Naive thymus-derived CD8-positive, alpha-beta T cell (primary cell): ENCODE measurements around the gene DNER. TPM values are rescaled to one million over a fixed set of nuclear protein-coding genes. Genes with fewer than 3 reads are reported as not detected.
"Not testable (repeated sequence)": the region's sequence is repeated elsewhere in the genome, so short reads cannot be mapped to it uniquely, and the experiment has no call there.

Experiments used
- ATAC-seq, 2 donors: fragments of 150-1000 bp; cut with Tn5 transposase in 1 of 2; sonication (Bioruptor Pico), chemical (Tn5 transposase) in 1 of 2; 1 replicate in 1 of 2; 2 replicates in 1 of 2; pipeline ENCODE4 v1.10.0; 2021; ENCODE audit warnings: mild to moderate bottlenecking in 2 of 2, moderate library complexity in 2 of 2
- POLR2A ChIA-PET: fragments of 350-600 bp; sonication (Branson Sonifier 250); formaldehyde crosslinking; loops from one replicate; lab custom pipeline; 2021; ENCODE audit warnings: antibody characterized with exemption; lab: Charles Lee
- DNase-seq, 10 donors: peaks; one replicate each; pipeline versions ENCODE4 v3.0.0 to v3.0.0-alpha.2; 2020 to 2022
- H3K27ac Mint-ChIP-seq, 10 donors: one replicate each; pipeline ENCODE4 v1.8.0; 2020 to 2022; ENCODE audit warnings: mild to moderate bottlenecking in 10 of 10, mixed read lengths in 10 of 10, moderate library complexity in 4 of 10, inconsistent platforms in 1 of 10
- H3K27me3 Mint-ChIP-seq, 5 donors: one replicate each; pipeline ENCODE4 v1.8.0; 2021 to 2022; ENCODE audit warnings: mixed read lengths in 5 of 5
- H3K36me3 Mint-ChIP-seq, 3 donors: one replicate each; pipeline ENCODE4 v1.8.0; 2020 to 2022; ENCODE audit warnings: mixed read lengths in 3 of 3, mild to moderate bottlenecking in 2 of 3, inconsistent platforms in 1 of 3
- H3K4me1 Mint-ChIP-seq, 4 donors: one replicate each; pipeline ENCODE4 v1.8.0; 2021 to 2022; ENCODE audit warnings: mixed read lengths in 4 of 4
- H3K4me3 Mint-ChIP-seq, 10 donors: one replicate each; pipeline ENCODE4 v1.8.0; 2020 to 2022; ENCODE audit warnings: mild to moderate bottlenecking in 10 of 10, mixed read lengths in 10 of 10, moderate library complexity in 6 of 10, inconsistent platforms in 1 of 10
- H3K9me3 Mint-ChIP-seq, 9 donors: one replicate each; pipeline ENCODE4 v1.8.0; 2020 to 2022; ENCODE audit warnings: mixed read lengths in 9 of 9, mild to moderate bottlenecking in 3 of 9, inconsistent platforms in 1 of 9, moderate library complexity in 1 of 9
- polyA plus RNA-seq, 3 donors: library from polyadenylated mRNA; unstranded; fragments of 300-500 nt; fragmentation: Illumina TruSeq; gene quantifications; one replicate each; pipeline ENCODE4 v1.2.3, GENCODE V29; 2021
- total RNA-seq, 8 experiments: library from RNA in 2 of 8; stranded (reverse) in 2 of 8; gene quantifications; one replicate each; pipeline ENCODE4 v1.2.3 and lab custom pipeline; 2021 to 2026

The DNER gene
- total and polyA plus RNA-seq, 5 experiments from 2014 or later: not detected

DNA sequence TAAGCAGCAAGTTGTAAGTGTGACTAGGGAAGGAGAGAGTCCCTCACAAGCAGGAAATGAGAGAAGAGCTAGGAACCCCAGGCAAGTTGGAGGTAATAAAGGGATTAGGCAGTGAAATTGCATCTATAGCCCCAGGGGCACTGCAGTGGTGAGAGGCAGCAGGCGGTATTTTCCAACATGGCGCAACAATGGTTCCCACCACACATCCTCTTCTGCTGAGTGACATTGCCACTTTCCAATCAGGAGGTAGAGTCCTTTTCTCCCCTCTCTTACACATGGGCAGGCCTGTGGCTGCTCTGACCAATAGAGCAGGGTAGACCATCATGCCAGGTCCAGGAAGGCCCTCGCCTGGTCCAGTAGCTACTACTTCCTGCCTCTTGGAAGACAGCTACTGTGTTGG, 86.6 kb downstream of the DNER start:
- no peaks in the 10 kb centered on the region for H3K4me1 Mint-ChIP-seq
- ATAC-seq (no peak), DNase-seq (no peak)
- H3K9me3 Mint-ChIP-seq: peaks cover 0 to 7% (median 0%) of the 10 kb centered on the region in 9 donors
- no peak overlapping the region for H3K27ac Mint-ChIP-seq
- peaks cover 6 to 30% (median 14%) of the 10 kb centered on the region in 5 donors for H3K27me3 Mint-ChIP-seq
- POLR2A ChIA-PET: interaction anchor here (0.5 kb wide), 1 partner anchor 12 kb away, joined by 3 read pairs; no protein-coding TSS in a partner anchor
- no peaks in the 10 kb centered on the region for H3K36me3 Mint-ChIP-seq
- H3K4me3 Mint-ChIP-seq: no peak overlapping the region

DNA sequence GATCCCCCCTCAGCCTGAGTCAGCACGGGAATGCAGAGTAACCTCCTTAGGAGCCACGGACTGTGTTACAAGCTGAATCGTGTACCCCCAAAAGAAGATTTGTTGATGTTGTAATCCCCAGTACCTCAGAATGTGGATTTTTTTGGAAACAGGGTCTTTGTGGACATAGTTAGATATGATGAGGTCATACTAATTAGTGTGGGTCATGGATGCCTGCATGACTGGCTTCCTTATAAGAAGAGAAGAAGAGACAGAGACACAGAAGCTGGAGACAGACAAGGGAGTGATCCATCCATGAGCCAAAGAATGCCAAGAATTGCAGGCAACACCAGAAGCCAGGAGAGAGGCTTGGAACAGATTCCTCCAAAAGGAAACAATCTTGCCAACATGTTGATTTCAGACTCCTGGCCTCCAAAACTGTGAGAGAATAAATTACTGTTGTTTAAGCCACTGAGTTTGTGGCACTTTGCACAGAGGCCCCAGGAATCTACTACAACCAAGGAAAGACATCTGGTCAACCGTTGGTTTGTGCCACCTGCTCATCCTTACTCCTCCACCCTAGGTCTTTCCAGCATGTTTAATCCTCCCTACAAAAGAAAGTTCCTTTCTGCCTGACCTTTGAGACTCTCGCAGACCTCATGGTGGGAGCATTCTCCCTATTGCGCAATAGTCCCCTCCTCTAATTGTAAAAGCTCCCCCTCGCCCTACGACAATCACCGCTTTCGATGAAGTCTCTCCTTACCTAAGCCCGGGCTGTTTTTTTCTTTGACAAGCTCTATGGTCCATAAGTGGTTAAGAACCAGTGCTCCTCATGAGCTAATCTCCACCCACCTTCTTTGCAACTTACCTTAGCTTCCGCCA, 91.6 kb downstream of the DNER start:
- no peak for DNase-seq

DNA sequence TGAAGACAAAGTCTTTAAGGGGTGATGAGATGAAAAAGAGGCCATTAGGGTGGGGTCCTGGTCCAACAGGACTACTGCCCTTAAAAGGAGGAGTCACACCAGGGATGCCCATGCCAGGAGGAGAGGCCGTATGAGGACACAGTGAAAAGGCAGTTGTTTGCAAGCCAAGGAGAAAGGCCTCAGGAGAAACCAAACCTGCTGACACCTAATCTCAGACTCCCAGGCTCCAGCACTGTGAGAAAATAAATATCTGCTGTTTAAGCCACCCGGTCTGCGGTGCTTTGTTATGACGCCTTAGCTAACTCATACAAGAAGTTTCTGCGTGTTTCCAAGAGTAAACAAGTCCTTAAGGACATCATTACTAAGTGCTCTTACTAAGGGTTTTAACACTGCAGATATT, 93.6 kb downstream of the DNER start:
- Mint-ChIP-seq H3K4me3 (no peak overlapping the region), H3K4me1 (no peaks in the 10 kb centered on the region), H3K36me3 (no peaks in the 10 kb centered on the region), H3K9me3 (peaks cover 0 to 10% (median 0%) of the 10 kb centered on the region in 9 donors), H3K27me3 (peaks cover 8 to 35% (median 19%) of the 10 kb centered on the region in 5 donors), H3K27ac (no peak overlapping the region)
- no peak for ATAC-seq
- no peak for DNase-seq
- POLR2A ChIA-PET: no interaction called here

More for the DNA sequence above, 91.6 kb downstream of the DNER start:
- POLR2A ChIA-PET: no interaction called here
- Mint-ChIP-seq H3K36me3 (no peaks in the 10 kb centered on the region), H3K4me1 (no peaks in the 10 kb centered on the region), H3K27me3 (peaks cover 9 to 35% (median 22%) of the 10 kb centered on the region in 5 donors), H3K9me3 (peaks cover 0 to 10% (median 0%) of the 10 kb centered on the region in 9 donors), H3K4me3 (no peak overlapping the region), H3K27ac (no peak overlapping the region)
- no peak for ATAC-seq

DNA sequence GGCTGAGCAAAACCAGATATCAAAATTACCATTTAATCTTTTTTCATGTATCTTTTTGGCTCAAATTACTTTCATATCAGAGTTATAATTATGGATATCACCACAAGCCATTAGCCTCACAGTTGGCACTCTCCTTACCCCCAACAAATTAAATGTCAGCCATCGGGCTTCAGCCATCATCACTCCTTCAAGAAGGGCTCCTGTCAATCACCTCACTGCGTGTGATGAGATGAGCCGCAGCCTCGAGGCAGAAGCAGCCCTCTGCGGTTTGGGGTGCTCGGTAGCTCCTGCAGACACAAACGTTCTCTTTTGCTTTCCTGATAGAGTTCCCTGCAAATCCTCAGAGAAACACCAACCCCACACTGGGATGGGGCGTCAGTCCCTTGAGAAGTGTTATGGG, 94.1 kb downstream of the DNER start:
- peaks cover 5 to 31% (median 15%) of the 10 kb centered on the region in 5 donors for H3K27me3 Mint-ChIP-seq

DNA sequence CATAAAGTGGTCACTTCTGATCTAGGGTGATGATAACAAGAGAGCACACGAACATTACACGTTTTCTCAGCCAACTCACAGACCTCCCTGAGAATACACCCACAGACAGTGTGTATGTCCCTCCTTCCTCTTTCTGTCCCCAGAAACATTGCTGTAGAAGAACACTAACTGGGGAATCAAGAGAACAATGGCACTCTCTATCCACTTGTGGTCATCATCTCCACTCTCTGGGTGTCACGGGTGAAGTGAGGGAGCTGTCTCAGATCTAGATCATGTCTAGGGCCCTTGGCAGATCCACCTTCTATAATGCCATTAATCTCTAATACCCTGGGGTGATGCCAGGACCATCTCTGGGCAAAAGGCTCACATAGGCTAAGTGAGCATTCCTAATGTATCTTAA, 97.9 kb downstream of the DNER start:
- Mint-ChIP-seq H3K36me3 (no peaks in the 10 kb centered on the region), H3K4me3 (no peak overlapping the region), H3K27me3 (peaks cover 0 to 11% (median 4%) of the 10 kb centered on the region in 5 donors), H3K27ac (no peak overlapping the region), H3K4me1 (peaks cover 0 to 3% (median 0%) of the 10 kb centered on the region in 4 donors), H3K9me3 (no peaks in the 10 kb centered on the region)
- no peak for ATAC-seq
- no peak for DNase-seq
- POLR2A ChIA-PET: no interaction called here

More for the DNA sequence above, 94.1 kb downstream of the DNER start:
- no peaks in the 10 kb centered on the region for H3K36me3 Mint-ChIP-seq
- no peaks in the 10 kb centered on the region for H3K4me1 Mint-ChIP-seq
- no peak overlapping the region for H3K4me3 Mint-ChIP-seq
- POLR2A ChIA-PET: no interaction called here
- no peak for DNase-seq
- no peak for ATAC-seq
- peaks cover 0 to 10% (median 0%) of the 10 kb centered on the region in 9 donors for H3K9me3 Mint-ChIP-seq
- H3K27ac Mint-ChIP-seq: no peak overlapping the region

DNA sequence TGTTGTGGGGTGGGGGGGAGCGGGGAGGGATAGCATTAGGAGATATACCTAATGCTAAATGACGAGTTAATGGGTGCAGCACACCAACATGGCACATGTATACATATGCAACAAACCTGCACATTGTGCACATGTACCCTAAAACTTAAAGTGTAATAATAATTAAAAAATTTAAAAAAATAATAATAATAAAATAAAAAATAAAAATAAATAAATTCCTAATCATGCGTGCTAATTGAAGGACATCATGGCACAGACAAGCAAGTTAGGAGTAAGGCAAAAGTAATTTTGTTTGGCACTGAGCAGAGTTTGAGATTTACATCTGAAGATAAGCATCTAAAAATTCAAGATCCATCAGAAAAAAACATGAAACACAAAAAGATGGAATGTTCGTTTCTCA, 100.3 kb downstream of the DNER start:
- H3K4me1 Mint-ChIP-seq, H3K27ac Mint-ChIP-seq, DNase-seq, ATAC-seq, POLR2A ChIA-PET, H3K27me3 Mint-ChIP-seq, H3K4me3 Mint-ChIP-seq, H3K9me3 Mint-ChIP-seq, H3K36me3 Mint-ChIP-seq: not testable (repeated sequence)

DNA sequence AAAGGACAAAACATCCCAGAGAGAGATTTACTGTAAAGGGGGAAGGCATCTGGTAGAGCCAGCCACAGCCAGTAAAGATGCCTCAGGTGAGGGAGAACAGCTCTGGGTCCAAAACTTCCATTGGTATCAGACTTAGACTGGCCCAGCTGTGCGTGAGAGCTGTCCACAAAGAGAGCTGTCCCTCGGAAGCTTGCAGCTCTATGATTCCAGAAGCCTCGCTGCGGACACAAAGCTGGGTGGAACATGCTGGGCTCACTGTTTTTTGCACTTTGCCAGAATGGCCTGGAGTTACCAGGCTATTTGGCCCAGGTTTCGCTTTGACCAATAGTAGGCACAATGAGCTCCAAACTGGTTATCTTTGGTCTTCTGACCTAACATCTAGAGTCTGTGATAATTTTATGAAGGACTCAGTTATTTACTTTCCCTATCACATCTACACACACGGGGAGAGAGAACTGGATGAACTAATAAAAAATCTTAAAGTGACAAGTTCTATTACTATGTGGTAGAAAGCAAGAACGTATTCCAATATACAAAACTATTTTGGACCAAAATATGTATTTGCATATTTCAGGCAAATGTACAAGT, 101.9 kb downstream of the DNER start:
- Mint-ChIP-seq H3K27ac (no peak overlapping the region), H3K4me1 (peaks cover 0 to 3% (median 0%) of the 10 kb centered on the region in 4 donors), H3K9me3 (no peaks in the 10 kb centered on the region), H3K4me3 (no peak overlapping the region), H3K27me3 (peaks cover 0 to 6% (median 0%) of the 10 kb centered on the region in 5 donors), H3K36me3 (no peaks in the 10 kb centered on the region)
- POLR2A ChIA-PET: no interaction called here
- ATAC-seq (no peak), DNase-seq (no peak)

DNA sequence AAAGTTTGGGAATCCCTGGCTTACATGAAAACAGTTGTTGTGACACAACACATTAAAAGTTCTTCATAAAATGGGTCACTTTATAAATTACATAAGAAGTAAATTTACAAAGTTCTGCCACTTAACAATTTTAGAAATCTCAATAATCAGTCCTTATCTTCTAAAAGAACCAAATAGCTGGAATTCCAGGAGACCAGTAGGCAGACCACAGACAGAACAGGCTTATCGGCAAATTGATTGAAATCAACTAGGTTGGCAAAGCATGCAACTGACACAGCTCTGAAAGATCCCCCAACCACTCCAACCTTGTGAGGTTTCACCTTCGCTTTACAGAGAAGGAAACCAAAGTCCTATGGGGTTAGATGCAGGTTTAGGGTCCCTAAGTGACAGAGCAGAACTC, 103.0 kb downstream of the DNER start:
- Mint-ChIP-seq H3K36me3 (no peaks in the 10 kb centered on the region), H3K4me3 (no peak overlapping the region), H3K27ac (no peak overlapping the region), H3K27me3 (peaks cover 0 to 6% (median 2%) of the 10 kb centered on the region in 5 donors), H3K9me3 (no peaks in the 10 kb centered on the region), H3K4me1 (peaks cover 0 to 3% (median 0%) of the 10 kb centered on the region in 4 donors)
- ATAC-seq (no peak), DNase-seq (no peak)
- POLR2A ChIA-PET: no interaction called here

DNA sequence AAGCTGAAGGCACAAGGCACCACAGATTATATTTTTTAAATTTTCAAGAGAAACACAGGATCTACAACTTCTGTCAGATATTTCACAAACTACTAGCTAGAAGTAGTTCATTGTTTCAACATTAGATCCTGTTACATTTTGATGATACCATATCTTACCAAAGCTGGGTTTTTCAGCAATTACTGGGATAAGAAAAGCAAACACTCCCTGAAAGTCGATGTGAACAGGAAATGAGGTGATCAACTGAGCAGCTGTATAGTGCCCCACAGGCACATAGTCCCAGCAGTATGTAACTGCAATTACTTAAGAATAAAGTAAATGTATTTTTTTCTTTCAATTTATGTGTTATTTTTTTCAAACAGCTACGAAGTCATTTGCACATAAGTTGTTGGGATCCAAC, 103.5 kb downstream of the DNER start:
- Mint-ChIP-seq H3K27me3 (peaks cover 0 to 10% (median 2%) of the 10 kb centered on the region in 5 donors), H3K4me3 (no peak overlapping the region), H3K4me1 (peaks cover 0 to 3% (median 0%) of the 10 kb centered on the region in 4 donors), H3K9me3 (no peaks in the 10 kb centered on the region), H3K36me3 (no peaks in the 10 kb centered on the region), H3K27ac (no peak overlapping the region)
- POLR2A ChIA-PET: no interaction called here
- ATAC-seq (no peak), DNase-seq (no peak)

DNA sequence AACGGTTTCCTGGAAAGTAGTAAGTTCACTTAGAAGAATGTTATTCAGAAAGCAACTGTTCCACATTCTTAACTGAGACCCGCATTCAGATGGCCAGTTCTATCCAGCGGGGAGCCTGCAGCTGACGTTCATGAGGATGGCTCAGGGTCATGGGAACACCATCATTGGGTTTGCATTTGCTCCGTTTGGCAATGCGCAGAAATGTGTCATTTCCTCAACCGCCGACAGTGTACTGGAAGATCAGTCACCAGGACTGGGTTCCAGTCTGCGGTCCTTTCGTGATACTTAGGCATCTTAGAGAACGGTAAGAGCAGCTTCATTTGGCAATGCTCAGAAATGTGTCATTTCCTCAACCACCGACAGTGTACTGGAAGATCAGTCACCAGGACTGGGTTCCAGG, 104.0 kb downstream of the DNER start:
- Mint-ChIP-seq H3K9me3 (no peaks in the 10 kb centered on the region), H3K4me1 (peaks cover 0 to 3% (median 0%) of the 10 kb centered on the region in 4 donors), H3K4me3 (no peak overlapping the region), H3K36me3 (no peaks in the 10 kb centered on the region), H3K27ac (no peak overlapping the region), H3K27me3 (peaks cover 0 to 12% (median 2%) of the 10 kb centered on the region in 5 donors)
- POLR2A ChIA-PET: no interaction called here
- ATAC-seq (no peak), DNase-seq (no peak)

DNA sequence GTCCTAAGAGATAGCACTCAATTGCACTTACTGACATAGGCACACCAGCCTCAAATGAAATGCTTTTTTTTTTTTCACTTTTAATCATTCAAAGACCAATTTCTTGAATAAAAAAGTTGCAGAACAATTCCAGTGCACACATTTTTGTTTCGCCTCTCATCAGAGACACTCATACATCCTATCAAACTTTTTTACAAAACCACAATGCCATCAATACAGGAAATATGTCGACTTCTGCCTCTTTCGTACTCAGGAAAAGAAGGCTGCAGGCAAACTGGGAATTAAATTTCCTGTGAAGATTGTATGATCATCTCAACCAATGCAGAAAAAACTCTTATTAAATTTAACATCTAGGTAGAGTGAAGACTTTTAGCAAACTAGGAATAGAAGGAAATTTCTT, 112.4 kb downstream of the DNER start:
- Mint-ChIP-seq H3K27ac (no peak overlapping the region), H3K9me3 (peaks cover 0 to 4% (median 0%) of the 10 kb centered on the region in 9 donors), H3K4me1 (no peaks in the 10 kb centered on the region), H3K4me3 (no peak overlapping the region), H3K27me3 (peaks cover 7 to 80% (median 11%) of the 10 kb centered on the region in 5 donors), H3K36me3 (no peaks in the 10 kb centered on the region)
- POLR2A ChIA-PET: no interaction called here
- DNase-seq (no peak), ATAC-seq (no peak)

DNA sequence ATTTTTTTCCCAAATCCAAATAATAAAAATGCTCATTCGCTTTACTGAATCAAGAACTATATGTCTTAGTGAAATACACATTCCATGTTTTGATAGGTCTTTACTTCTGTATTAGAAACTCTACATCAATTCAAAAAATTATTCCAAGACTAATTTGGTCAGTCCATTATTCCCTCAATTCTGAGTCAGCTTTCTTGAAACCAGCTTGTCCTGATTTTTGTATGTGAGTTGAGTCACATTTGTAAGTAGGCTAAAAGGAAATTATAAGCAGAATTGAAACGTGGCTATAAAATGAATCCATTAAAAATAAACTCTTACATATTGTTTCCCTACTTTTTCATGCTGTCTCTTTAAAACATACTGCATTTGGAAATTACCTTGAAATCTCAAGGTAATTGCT, 113.0 kb downstream of the DNER start:
- POLR2A ChIA-PET: no interaction called here
- DNase-seq (no peak), ATAC-seq (no peak)
- H3K27ac Mint-ChIP-seq: no peak overlapping the region
- peaks cover 0 to 4% (median 0%) of the 10 kb centered on the region in 9 donors for H3K9me3 Mint-ChIP-seq
- H3K36me3 Mint-ChIP-seq: no peaks in the 10 kb centered on the region
- no peaks in the 10 kb centered on the region for H3K4me1 Mint-ChIP-seq
- no peak overlapping the region for H3K4me3 Mint-ChIP-seq
- peaks cover 9 to 76% (median 11%) of the 10 kb centered on the region in 5 donors for H3K27me3 Mint-ChIP-seq

DNA sequence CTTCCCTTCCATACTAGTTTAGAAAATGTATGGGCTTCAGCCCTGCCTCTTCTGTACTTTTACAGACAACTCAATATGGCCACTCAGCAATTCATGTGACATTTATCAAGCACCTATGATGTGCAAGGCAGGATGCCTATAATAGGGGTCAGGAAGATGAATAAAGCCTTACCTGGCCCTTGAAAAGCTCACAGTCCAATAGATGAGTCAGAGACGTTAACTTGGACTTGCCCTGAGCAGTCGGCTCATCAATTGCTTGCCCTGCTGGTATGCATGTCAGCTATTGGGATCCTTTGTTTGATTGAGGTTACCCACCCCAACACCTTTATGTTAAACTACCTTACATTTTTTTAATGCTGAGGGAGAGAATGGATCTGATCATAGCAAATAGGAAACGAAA, 116.1 kb downstream of the DNER start:
- Mint-ChIP-seq H3K4me3 (no peak overlapping the region), H3K4me1 (no peaks in the 10 kb centered on the region), H3K36me3 (no peaks in the 10 kb centered on the region), H3K9me3 (peaks cover 0 to 4% (median 0%) of the 10 kb centered on the region in 9 donors), H3K27ac (no peak overlapping the region), H3K27me3 (peaks cover 9 to 59% (median 12%) of the 10 kb centered on the region in 5 donors)
- ATAC-seq (no peak), DNase-seq (no peak)
- POLR2A ChIA-PET: no interaction called here
